ENCODE measurements around the gene SNTG2.

GRCh38 chr2:1052771-1053191, 102.1 kb downstream of the SNTG2 start:
- no peak for TF ChIP-seq EP300 (IDR thresholded peaks at IDR 0.05; ENCODE audit: low read depth in 2 of 2, low read length in 2 of 2)
- no peak for TF ChIP-seq EP300 (CRISPR knock-in tag; IDR thresholded peaks at IDR 0.05; ENCODE audit: borderline replicate concordance)
- TF ChIP-seq SP2 (CRISPR knock-in tag; IDR thresholded peaks at IDR 0.05) = no peak
- TF ChIP-seq CTCF (CRISPR knock-in tag; IDR thresholded peaks at IDR 0.05) = no peak
- no peak for TF ChIP-seq PPARG (CRISPR knock-in tag; conservative IDR thresholded peaks at IDR 0.05)
- TF ChIP-seq NFE2 (CRISPR knock-in tag; IDR thresholded peaks at IDR 0.05) = no peak
- no peak for TF ChIP-seq KDM5B (CRISPR knock-in tag; IDR thresholded peaks at IDR 0.05; ENCODE audit: borderline replicate concordance)
- no peak for TF ChIP-seq RAD21 (CRISPR knock-in tag; IDR thresholded peaks at IDR 0.05)
- TF ChIP-seq NFRKB (IDR thresholded peaks at IDR 0.05) = no peak
- TF ChIP-seq ZSCAN20 (CRISPR knock-in tag; IDR thresholded peaks at IDR 0.05; ENCODE audit: borderline replicate concordance) = no peak
- no peak for TF ChIP-seq ZEB1 (IDR thresholded peaks at IDR 0.05; ENCODE audit: insufficient replicate concordance, low read depth)
